Endothelial cell of umbilical vein (primary cell): ENCODE measurements around the gene BPI. TPM values are rescaled to one million over a fixed set of nuclear protein-coding genes. Genes with fewer than 3 reads are reported as not detected.

ENCODE experiments used
- BruUV-seq: library from RNA; stranded (reverse); fragments of 400-500 nt; replicated peaks from 2 replicates; lab custom pipeline; 2021; lab: Mats Ljungman, UMichigan
- CTCF ChIA-PET: fragments of 300-600, 350-600 bp; sonication (Branson Sonifier 250); formaldehyde crosslinking; loops from one replicate; lab custom pipeline; 2021; ENCODE audit warnings: antibody characterized with exemption, inconsistent platforms; lab: Charles Lee
- POLR2A ChIA-PET: fragments of 300-600, 350-600 bp; sonication (Branson Sonifier 250); formaldehyde crosslinking; loops from one replicate; lab custom pipeline; 2021; ENCODE audit warnings: antibody characterized with exemption, inconsistent platforms; lab: Charles Lee
- DNase-seq: peaks from one replicate; pipeline ENCODE4 v3.0.0-alpha.2; 2011; ENCODE audit warnings: low read depth, low spot score
- FAIRE-seq: peaks from 2 replicates; lab custom pipeline; 2011; peaks lifted over from hg19 to GRCh38; lab: Jason Lieb, UNC
- H2AFZ ChIP-seq: 2 replicates; pipeline ENCODE4 v1.6.0; 2012; ENCODE audit warnings: low read depth, low read length, control low read depth, inconsistent platforms
- H3K27ac ChIP-seq: 2 replicates; pipeline ENCODE4 v1.5.1; 2011; ENCODE audit warnings: low read depth, mild to moderate bottlenecking, control low read depth, low read length, moderate library complexity; ENCODE audit not compliant: insufficient read depth
- H3K27me3 ChIP-seq, 2 experiments: 2 replicates each; pipeline versions ENCODE4 v1.6.0 to v1.6.1; 2011; ENCODE audit warnings: low read length in 2 of 2, mixed read lengths in 1 of 2; ENCODE audit not compliant: control insufficient read depth in 2 of 2, insufficient read depth in 2 of 2
- H3K36me3 ChIP-seq, 2 experiments: 2 replicates in 1 of 2; 3 replicates in 1 of 2; pipeline ENCODE4 v1.5.1; 2011; ENCODE audit warnings: low read length in 2 of 2, mild to moderate bottlenecking in 1 of 2, moderate library complexity in 1 of 2; ENCODE audit not compliant: control insufficient read depth in 2 of 2, insufficient read depth in 2 of 2; ENCODE audit errors: extremely low read depth in 1 of 2
- H3K4me1 ChIP-seq: 3 replicates; pipeline ENCODE4 v1.5.1; 2011; ENCODE audit warnings: mild to moderate bottlenecking, low read length; ENCODE audit not compliant: control insufficient read depth, insufficient read depth; ENCODE audit errors: extremely low read depth
- H3K4me2 ChIP-seq: 2 replicates; pipeline ENCODE4 v1.6.1; 2011; ENCODE audit warnings: low read length, control low read depth, mixed read lengths; ENCODE audit not compliant: insufficient read depth
- H3K4me3 ChIP-seq, 3 experiments: fragments of 200-600 bp in 1 of 3; sonication (generic), shearing (Covaris generic) in 1 of 3; replicated peaks in 1 of 3; 2 replicates each; pipeline ENCODE4 v1.5.1; 2011 to 2016; ENCODE audit warnings: control low read depth in 3 of 3, low read length in 3 of 3, mild to moderate bottlenecking in 2 of 3, inconsistent platforms in 1 of 3, low read depth in 1 of 3, moderate library complexity in 1 of 3; ENCODE audit not compliant: insufficient read depth in 1 of 3
- H3K79me2 ChIP-seq: 2 replicates; pipeline ENCODE4 v1.6.0; 2012; ENCODE audit warnings: low read length, inconsistent platforms; ENCODE audit not compliant: control insufficient read depth, insufficient read depth
- H3K9ac ChIP-seq: replicated peaks from 2 replicates; pipeline ENCODE3; 2011; ENCODE audit warnings: low read length, control low read depth; ENCODE audit not compliant: insufficient read depth; ENCODE audit errors: extremely low read depth
- H3K9me1 ChIP-seq: replicated peaks from 3 replicates; pipeline ENCODE4 v1.6.0; 2011; ENCODE audit warnings: mild to moderate bottlenecking, low read length; ENCODE audit not compliant: control insufficient read depth, insufficient read depth; ENCODE audit errors: extremely low read depth
- H3K9me3 ChIP-seq: replicated peaks from 2 replicates; pipeline ENCODE4 v1.5.1; 2012; ENCODE audit warnings: low read length, inconsistent platforms; ENCODE audit not compliant: control insufficient read depth, insufficient read depth
- H4K20me1 ChIP-seq: replicated peaks from 2 replicates; pipeline ENCODE3; 2011; ENCODE audit warnings: mild to moderate bottlenecking, low read length; ENCODE audit not compliant: control insufficient read depth, insufficient read depth; ENCODE audit errors: extremely low read depth
- EZH2 ChIP-seq: IDR thresholded peaks from 2 replicates; pipeline ENCODE4 v1.6.1; 2012; ENCODE audit warnings: borderline replicate concordance, low read depth, mild to moderate bottlenecking, moderate library complexity, low read length, inconsistent platforms; ENCODE audit not compliant: severe bottlenecking
- FOS ChIP-seq: IDR thresholded peaks from 2 replicates; pipeline ENCODE4 v1.6.1; 2011; ENCODE audit warnings: mild to moderate bottlenecking, low read length, moderate library complexity, borderline replicate concordance; ENCODE audit not compliant: insufficient read depth
- GATA2 ChIP-seq: IDR thresholded peaks from 2 replicates; pipeline ENCODE4 v1.7.0; 2011; ENCODE audit warnings: low read depth, mild to moderate bottlenecking, moderate library complexity, mixed read lengths, low read length; ENCODE audit not compliant: insufficient read length, insufficient read depth
- JUN ChIP-seq: IDR thresholded peaks from 2 replicates; pipeline ENCODE4 v1.6.1; 2011; ENCODE audit warnings: borderline replicate concordance, low read depth; ENCODE audit not compliant: insufficient read length, insufficient read depth
- MAX ChIP-seq: IDR thresholded peaks from 2 replicates; pipeline ENCODE4 v1.6.1; 2011; ENCODE audit not compliant: insufficient read depth, insufficient read length
- MYC ChIP-seq: IDR thresholded peaks from one replicate; pipeline ENCODE4 v1.6.1; 2011; ENCODE audit warnings: mild to moderate bottlenecking, low read depth, low read length
- POLR2A ChIP-seq: IDR thresholded peaks from 2 replicates; pipeline ENCODE4 v1.6.1; 2012; ENCODE audit warnings: low read depth, mild to moderate bottlenecking, control low read depth, low read length
- POLR2AphosphoS5 ChIP-seq: IDR thresholded peaks from 2 replicates; pipeline ENCODE4 v1.6.1; 2012; ENCODE audit warnings: low read depth, mild to moderate bottlenecking, control low read depth, low read length, moderate library complexity; ENCODE audit not compliant: insufficient read depth
- dilution Hi-C: fragments of 300-500 bp; cut with MboI; formaldehyde crosslinking; loops from one replicate; pipeline ENCODE4 v1.15.0; 2019; ENCODE audit warnings: low sequenced_read_pairs; ENCODE audit not compliant: extremely low pct_ligation_motif_present
- intact Hi-C: fragments of 100-400 bp; cut with micrococcal nuclease; formaldehyde crosslinking; loops from one replicate; pipeline ENCODE4 v1.10.0; 2022
- polyA plus RNA-seq, 4 experiments: library from polyadenylated mRNA; depleted of rRNA in 3 of 4; stranded (reverse) in 3 of 4; unstranded in 1 of 4; fragments of >200 nt; gene quantifications; 2 replicates each; pipeline versions ENCODE4 v1.2.1 to v1.2.3, GENCODE V29; 2011 to 2012; ENCODE audit warnings: missing spikeins in 1 of 4
- total RNA-seq: library from RNA; stranded (reverse); gene quantifications from 2 replicates; pipeline ENCODE4 v1.2.3, GENCODE V29; 2021
- TF ChIP-seq, protein P1 (sequence below), 2 donors: IDR thresholded peaks; 1 replicate in 1 of 2; 2 replicates in 1 of 2; pipeline ENCODE4 v1.5.1; 2011; ENCODE audit warnings: low read length in 2 of 2, mild to moderate bottlenecking in 2 of 2, moderate library complexity in 2 of 2, control low read depth in 1 of 2, inconsistent platforms in 1 of 2, low read depth in 1 of 2; ENCODE audit not compliant: insufficient read depth in 1 of 2; ENCODE audit errors: extremely low read depth in 1 of 2

Gene BPI
- total and polyA plus RNA-seq, 2 donors (not counting 3 experiments of a cell fraction or from before 2014, with no cell fraction given): not detected

DNA sequence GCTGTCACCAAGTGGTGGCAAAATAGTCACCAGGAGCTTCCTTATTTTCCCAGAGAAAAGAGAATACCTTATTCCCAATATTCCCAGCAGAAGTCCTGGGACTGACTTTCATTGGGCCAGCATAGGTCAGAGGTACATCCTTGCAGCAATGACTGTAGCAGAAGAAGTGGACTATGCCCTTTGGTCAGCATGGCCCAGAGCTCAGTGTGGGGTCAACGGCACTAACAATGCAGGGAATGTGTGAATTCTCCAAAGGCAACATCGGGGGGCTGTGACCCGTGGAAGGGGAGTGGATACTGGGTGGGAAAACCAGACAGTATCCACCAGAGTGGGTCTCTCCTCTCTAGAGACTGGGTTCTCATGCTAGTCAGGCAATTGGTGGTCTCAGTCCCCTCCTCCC lies 26.7 kb downstream of the BPI start:
- no peak overlapping the region for H3K4me2 ChIP-seq
- H3K27me3 ChIP-seq: no peaks in the 10 kb centered on the region
- H3K9me1 ChIP-seq: no peaks in the 10 kb centered on the region
- H3K79me2 ChIP-seq: no peaks in the 10 kb centered on the region
- no peaks in the 10 kb centered on the region for H3K9me3 ChIP-seq
- no peaks in the 10 kb centered on the region for H3K36me3 ChIP-seq
- no TSS peak for BruUV-seq
- TF ChIP-seq, protein P1, sequence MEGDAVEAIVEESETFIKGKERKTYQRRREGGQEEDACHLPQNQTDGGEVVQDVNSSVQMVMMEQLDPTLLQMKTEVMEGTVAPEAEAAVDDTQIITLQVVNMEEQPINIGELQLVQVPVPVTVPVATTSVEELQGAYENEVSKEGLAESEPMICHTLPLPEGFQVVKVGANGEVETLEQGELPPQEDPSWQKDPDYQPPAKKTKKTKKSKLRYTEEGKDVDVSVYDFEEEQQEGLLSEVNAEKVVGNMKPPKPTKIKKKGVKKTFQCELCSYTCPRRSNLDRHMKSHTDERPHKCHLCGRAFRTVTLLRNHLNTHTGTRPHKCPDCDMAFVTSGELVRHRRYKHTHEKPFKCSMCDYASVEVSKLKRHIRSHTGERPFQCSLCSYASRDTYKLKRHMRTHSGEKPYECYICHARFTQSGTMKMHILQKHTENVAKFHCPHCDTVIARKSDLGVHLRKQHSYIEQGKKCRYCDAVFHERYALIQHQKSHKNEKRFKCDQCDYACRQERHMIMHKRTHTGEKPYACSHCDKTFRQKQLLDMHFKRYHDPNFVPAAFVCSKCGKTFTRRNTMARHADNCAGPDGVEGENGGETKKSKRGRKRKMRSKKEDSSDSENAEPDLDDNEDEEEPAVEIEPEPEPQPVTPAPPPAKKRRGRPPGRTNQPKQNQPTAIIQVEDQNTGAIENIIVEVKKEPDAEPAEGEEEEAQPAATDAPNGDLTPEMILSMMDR (IDR thresholded peaks at IDR 0.05; ENCODE audit: extremely low read depth in 1 of 2, insufficient read depth in 1 of 2, low read depth in 1 of 2, low read length in 2 of 2): no peak
- no peak for TF ChIP-seq MYC
- no peak for TF ChIP-seq EZH2
- TF ChIP-seq FOS: no peak
- TF ChIP-seq POLR2AphosphoS5: no peak
- TF ChIP-seq GATA2: no peak
- no peak for TF ChIP-seq MAX
- TF ChIP-seq POLR2A: no peak
- TF ChIP-seq JUN: no peak
- H4K20me1 ChIP-seq: no peaks in the 10 kb centered on the region
- ChIA-PET POLR2A (no interaction called here), CTCF (interaction anchor here (1.3 to 1.4 kb wide), 3 partner anchors 24 to 100 kb away, joined by 3 read pairs; no protein-coding TSS in a partner anchor)
- H3K9ac ChIP-seq: no peak overlapping the region
- no peak overlapping the region for H3K27ac ChIP-seq
- FAIRE-seq (no peak), DNase-seq (no peak)
- dilution Hi-C loops (no loop called here), intact Hi-C loops (no loop called here)
- H3K4me3 ChIP-seq: no peak overlapping the region
- H3K4me1 ChIP-seq: no peaks in the 10 kb centered on the region
- H2AFZ ChIP-seq: no peak overlapping the region
